ENCODE measurements around the gene TSBP1.

Gene TSBP1

GRCh38 chr6:32371803-32372202, at the start of gene TSBP1:
TSBP1 (minus strand) TSS chr6:32371903; CDS start chr6:32371706, 197 bp downstream.
- TF ChIP-seq CTCF (IDR thresholded peaks at IDR 0.05; ENCODE audit: low read depth, low read length) = no peak
- H3K4me3 ChIP-seq (replicated peaks in 1 of 2; ENCODE audit: low read depth in 2 of 2, low read length in 2 of 2) = no peak within 1 kb of the TSS
- DNase-seq (ENCODE audit: low read depth in 2 of 2) = no peak

GRCh38 chr6:32416036-32416435, 44.3 kb upstream of the TSBP1 start:
- no peak overlapping the region for H3K4me3 ChIP-seq (replicated peaks in 1 of 2; ENCODE audit: low read depth in 2 of 2, low read length in 2 of 2)
- DNase-seq (ENCODE audit: low read depth in 2 of 2) = peak in 1 of 2 donors; percentile 16
- no peak for TF ChIP-seq CTCF (IDR thresholded peaks at IDR 0.05; ENCODE audit: low read depth, low read length)

DNA sequence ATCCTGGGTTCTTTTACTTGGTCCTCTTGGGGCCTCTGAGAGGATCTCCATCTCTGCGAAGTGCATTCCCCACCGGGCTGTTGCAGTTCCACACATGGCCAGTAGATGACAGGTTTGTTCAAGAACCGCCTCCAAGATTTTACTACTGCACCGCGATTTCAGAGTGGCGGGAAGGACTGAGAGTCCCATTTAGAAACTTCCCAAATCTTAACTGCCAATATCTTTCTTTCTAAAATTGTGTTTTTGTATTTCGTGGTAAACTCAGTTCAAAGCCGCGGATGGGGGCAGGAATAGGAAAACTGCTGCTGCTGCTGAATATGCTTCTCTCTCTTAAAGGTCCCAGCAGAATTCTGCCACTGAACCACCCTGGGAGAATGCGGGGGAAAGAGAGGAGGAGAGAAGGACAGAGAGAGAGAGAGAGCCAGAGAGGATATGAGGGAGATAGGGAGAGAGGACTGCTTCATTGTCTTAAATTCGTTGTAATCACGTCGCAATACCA, 43.9 kb upstream of the TSBP1 start:
- no peak overlapping the region for H3K4me3 ChIP-seq (replicated peaks in 1 of 2; ENCODE audit: low read depth in 2 of 2, low read length in 2 of 2)

GRCh38 chr6:32413427-32414047, 41.8 kb upstream of the TSBP1 start:
- H3K4me3 ChIP-seq (replicated peaks in 1 of 2; ENCODE audit: low read depth in 2 of 2, low read length in 2 of 2) = no peak overlapping the region
- peak; percentile 96 for TF ChIP-seq CTCF (IDR thresholded peaks at IDR 0.05; ENCODE audit: low read depth, low read length)
- DNase-seq (ENCODE audit: low read depth in 2 of 2) = peak; percentile 77 to 85

More for the DNA sequence above, 43.9 kb upstream of the TSBP1 start:
- peak; percentile 98 for TF ChIP-seq CTCF (IDR thresholded peaks at IDR 0.05; ENCODE audit: low read depth, low read length)
- DNase-seq (ENCODE audit: low read depth in 2 of 2) = peak; percentile 76 to 81

GRCh38 chr6:32411566-32412327, 40.0 kb upstream of the TSBP1 start:
- no peak for DNase-seq (ENCODE audit: low read depth in 2 of 2)
- no peak for TF ChIP-seq CTCF (IDR thresholded peaks at IDR 0.05; ENCODE audit: low read depth, low read length)
- H3K4me3 ChIP-seq (replicated peaks in 1 of 2; ENCODE audit: low read depth in 2 of 2, low read length in 2 of 2) = no peak overlapping the region

GRCh38 chr6:32410906-32411305, 39.2 kb upstream of the TSBP1 start:
- no peak for TF ChIP-seq CTCF (IDR thresholded peaks at IDR 0.05; ENCODE audit: low read depth, low read length)
- no peak for DNase-seq (ENCODE audit: low read depth in 2 of 2)
- H3K4me3 ChIP-seq (replicated peaks in 1 of 2; ENCODE audit: low read depth in 2 of 2, low read length in 2 of 2) = no peak overlapping the region

Data from cardiac fibroblast (primary cell).